ENCODE measurements around the gene CRADD.

DNA sequence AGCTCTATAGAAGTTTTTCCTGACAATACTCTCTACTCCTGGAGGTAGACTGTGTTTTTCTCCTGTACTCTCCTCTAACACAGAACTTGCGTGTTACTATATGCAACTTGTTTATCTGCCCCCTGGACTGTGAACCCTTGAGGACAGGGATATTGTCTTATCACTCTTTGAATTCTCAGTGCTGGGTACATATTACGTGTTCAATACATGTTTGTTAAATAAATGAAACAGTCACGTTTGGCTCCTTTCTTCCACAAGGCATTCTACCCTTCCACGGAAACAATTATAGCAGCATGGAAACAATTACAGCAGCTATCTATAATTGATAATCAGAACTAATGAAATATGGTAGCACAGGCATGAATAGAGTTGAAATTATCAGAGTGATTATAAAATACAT is 50.7 kb downstream of the CRADD start:
- TF ChIP-seq USF1 (IDR thresholded peaks at IDR 0.05) (no peak), RAD21 (IDR thresholded peaks at IDR 0.05; ENCODE audit: low read depth) (no peak), CREB1 (IDR thresholded peaks at IDR 0.05; ENCODE audit: low read depth) (no peak), TAF1 (IDR thresholded peaks at IDR 0.05; ENCODE audit: low read depth) (no peak), TCF12 (IDR thresholded peaks at IDR 0.05; ENCODE audit: low read depth) (no peak), EP300 (IDR thresholded peaks at IDR 0.05; ENCODE audit: borderline replicate concordance) (no peak)
- TF ChIP-seq, protein P1, sequence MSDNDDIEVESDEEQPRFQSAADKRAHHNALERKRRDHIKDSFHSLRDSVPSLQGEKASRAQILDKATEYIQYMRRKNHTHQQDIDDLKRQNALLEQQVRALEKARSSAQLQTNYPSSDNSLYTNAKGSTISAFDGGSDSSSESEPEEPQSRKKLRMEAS (IDR thresholded peaks at IDR 0.05), result no peak
